HG03175 (cell line): ENCODE data around the gene HOTAIR.

Source experiments
- ATAC-seq: cut with Tn5 transposase; IDR thresholded peaks from one replicate; pipeline ENCODE4 v1.9.1; 2021; ENCODE audit warnings: mild to moderate bottlenecking, moderate library complexity; ENCODE audit not compliant: unreplicated experiment

Gene HOTAIR

DNA sequence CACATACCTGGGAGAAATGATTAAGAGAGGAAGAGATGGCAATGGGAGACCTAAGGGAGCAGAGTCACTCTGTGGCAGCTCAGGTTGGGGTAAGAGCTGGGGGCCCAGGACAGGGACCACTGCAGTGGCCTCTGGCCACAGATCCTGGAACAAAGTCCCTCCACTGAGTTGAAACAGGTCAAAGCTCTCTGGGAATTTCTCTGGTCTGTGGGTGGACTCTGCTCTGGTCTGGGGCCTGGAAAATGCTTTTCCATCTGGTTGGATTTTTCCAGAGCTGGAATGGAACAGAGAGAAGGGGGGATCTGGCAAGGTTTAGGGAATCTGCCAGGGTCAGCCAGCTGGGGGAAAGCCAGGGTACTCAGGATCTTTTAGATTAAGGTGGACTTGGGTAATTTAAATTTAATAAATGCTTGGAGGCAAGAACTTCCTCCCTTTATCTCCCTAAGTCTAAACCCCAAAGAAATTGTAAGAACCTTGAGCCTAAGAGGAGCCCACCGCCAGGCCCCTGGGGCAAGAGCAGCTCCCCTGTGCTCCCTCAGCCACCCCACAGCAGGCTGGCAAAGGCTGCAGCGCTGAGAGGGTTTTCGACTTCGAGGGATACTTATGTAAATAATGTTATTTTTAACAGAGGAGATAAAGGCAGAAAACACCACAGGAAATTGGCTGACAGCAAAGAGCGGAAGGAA lies 13.9 kb upstream of the HOTAIR start:
- ATAC-seq: no peak

DNA sequence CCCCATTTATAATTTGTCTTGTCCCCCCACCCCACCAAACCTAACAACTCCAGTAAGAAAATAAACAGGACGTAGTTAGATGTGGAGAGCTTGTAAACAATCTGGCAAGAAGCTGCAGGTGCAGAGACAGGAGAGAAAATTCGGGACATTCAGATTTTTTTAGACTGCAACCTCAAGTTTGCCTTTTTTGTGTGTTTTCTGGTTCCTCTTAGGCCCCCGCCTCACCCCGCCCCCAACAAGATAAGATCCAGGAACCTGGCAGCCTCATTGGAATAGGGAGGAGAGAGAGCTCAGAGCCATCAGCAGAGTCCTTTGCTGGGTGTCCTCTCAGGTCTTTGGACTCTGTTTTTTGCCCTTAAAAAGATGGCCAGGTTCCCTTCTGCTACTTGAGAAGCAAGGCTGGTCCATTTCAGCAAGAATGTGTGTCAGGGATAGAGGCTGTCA lies 13.1 kb upstream of the HOTAIR start:
- ATAC-seq: no peak

GRCh38 chr12:53986686-53987483 lies 12.1 kb upstream of the HOTAIR start:
- no peak for ATAC-seq

DNA sequence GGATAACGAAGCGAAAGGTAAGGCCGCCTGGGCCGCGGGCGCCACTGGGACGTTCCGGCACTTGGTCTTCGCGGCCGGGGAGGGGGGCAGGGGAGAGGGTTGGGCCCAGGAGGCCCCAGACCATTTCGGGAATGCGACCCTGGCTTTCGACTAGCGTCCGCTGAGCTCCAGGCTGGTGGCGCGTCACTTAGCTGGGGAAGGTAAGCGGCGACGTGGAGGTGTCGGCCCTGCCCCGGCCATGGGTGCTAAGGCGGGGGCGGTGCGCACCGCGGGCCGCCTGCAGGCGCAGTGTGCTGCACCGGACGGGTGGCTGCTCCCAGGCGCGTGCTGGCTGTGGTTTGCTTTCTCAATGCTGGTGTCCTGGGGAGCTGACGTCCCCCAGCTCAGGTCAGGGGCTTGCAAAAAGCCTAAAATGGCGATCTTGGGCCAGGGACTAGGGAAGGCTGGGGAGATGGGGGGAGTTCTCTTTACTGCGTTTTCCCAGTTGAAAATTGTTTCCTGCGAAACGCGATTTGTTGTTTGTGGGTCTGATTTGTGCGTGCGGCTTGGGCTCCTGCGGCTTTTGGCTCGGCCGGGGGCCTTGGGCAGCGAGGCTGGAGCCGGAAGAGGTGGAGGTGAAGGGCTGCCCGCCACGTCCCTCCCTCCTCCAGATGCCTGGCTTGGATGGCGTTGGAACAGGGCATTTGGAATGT lies 11.4 kb upstream of the HOTAIR start:
- no peak for ATAC-seq

- ATAC-seq: no peak
Measured at GRCh38 chr12:53985692-53985993, 10.9 kb upstream of the HOTAIR start.

- ATAC-seq: no peak
Measured at GRCh38 chr12:53984901-53985691, 10.3 kb upstream of the HOTAIR start, which contains the start of gene HOXC10. HOXC10 (plus strand) TSS chr12:53985146; CDS start chr12:53985260, 114 bp downstream.

GRCh38 chr12:53983950-53984572 lies 9.3 kb upstream of the HOTAIR start:
- ATAC-seq: no peak

- no peak for ATAC-seq
Measured at GRCh38 chr12:53983568-53983949, 8.8 kb upstream of the HOTAIR start.

DNA sequence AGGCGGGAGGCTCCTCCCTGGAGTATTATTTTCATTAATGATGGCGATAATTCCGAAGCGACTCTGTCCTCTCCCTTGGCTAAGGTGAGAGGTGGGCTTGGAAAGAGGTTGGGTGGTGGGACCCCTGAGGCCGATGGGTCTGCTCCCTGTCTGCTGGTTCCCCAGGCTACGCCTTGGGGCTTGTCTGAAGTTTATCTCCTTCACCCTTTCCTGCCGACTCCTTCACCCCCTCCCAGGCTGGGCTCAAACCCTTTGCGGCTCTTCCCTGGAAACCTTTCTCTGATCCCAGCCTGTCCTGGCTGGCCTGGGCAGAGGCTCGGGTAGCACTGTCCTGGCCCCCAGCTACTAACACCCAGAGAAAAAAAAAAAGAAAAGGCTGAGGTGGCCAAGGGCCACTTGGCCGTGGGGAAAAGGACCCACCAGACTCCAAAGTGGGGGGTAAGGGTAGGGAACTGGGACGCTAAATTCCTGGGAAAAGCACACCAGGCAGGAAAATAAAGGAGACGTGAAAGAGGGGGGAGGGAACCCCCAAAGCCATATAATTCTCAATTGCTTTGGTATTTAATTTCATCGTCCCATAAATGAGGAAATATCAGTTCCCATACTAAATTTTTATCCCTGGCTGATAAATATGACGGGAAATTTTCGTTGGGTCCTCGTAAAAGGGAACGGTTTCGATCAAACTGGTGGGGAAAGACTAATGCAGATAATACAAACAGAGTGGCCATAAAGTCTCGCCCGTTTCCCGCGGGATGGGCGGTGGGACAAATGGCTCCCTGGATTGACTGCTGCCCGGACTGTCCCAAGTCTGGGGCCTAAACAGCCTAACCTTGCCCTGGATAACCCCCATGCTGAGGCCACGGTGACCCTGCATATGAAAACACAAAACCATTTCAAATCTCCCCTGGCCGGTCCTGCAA lies 8.2 kb upstream of the HOTAIR start:
- no peak for ATAC-seq

- no peak for ATAC-seq
Measured at GRCh38 chr12:53981634-53982565, 7.1 kb upstream of the HOTAIR start.

DNA sequence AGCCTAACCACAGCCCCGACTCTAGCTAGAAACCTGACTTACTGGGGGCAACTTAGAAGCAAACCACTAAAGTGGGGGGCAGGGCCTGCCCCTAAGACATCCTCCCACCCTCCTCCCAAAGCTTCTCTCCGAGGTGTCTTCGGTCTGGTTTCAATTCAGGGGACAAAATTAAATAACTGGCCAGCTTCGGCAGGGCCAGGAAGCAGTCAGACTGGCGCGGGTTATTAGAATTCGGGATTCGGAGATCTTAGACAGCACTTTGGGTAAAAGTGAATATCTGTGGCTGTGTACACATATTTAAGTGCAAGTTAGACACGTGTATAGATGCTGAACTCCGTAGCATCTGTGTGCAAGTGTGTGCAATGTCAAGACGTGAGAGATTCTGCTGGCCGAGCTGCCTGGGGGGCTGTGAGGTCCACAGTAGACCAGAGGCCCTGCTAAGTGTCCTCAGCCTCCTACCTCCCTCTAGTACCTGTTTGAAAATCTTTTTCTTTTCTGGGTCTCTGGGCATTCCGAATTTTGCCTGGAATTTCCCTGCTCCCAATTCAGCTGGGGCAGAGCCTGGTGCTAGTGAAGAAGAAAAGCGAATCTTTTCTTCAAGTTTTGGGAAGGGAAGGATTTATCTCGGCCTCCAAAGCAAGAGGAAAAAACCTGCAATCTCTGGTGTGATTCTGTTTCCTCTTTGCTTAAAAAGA lies 6.2 kb upstream of the HOTAIR start:
- ATAC-seq: no peak

GRCh38 chr12:53980104-53980801 lies 5.5 kb upstream of the HOTAIR start:
- ATAC-seq: no peak

DNA sequence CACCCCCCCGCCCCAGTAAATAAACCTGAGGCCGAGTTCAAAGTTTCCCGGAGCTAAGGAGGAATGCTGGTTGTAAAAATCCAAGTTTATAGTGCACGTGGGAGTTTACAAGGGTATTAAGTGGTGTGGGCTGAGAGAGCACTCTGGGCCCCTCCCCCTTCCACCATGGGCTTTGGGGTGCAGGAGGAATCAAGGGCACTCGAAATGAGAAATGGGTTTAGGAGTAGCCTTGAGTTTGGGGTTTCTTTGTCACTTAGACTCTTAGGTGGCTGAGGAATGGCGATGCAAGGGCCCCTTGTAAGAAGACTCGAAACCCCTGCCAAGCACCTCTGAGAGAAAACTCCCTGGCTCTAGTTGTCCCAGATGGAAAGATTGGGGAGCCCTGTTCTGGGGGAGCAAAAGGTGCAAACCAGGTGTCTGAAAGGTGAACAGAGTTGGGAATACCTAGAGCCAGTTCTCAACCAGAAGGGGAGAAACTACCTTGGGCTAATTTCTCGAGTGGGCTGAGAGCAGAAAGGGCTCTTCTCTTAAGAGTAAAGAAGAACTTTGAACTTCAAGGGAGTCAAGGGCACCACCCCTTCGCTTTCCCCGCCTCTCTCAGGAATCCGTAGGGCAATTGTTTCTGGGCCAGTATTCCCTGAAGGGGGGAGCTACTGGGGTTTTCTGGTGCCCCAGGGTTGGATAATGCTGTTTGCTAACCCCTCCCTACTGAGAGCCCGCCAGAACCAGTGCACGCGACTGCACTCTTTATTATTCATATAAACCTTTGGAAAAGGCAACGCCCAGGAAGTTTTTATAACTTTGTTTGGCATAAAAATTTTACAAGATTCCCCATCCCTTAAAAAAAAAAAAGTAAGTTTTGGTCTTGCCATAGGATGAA lies 4.0 kb upstream of the HOTAIR start:
- no peak for ATAC-seq

DNA sequence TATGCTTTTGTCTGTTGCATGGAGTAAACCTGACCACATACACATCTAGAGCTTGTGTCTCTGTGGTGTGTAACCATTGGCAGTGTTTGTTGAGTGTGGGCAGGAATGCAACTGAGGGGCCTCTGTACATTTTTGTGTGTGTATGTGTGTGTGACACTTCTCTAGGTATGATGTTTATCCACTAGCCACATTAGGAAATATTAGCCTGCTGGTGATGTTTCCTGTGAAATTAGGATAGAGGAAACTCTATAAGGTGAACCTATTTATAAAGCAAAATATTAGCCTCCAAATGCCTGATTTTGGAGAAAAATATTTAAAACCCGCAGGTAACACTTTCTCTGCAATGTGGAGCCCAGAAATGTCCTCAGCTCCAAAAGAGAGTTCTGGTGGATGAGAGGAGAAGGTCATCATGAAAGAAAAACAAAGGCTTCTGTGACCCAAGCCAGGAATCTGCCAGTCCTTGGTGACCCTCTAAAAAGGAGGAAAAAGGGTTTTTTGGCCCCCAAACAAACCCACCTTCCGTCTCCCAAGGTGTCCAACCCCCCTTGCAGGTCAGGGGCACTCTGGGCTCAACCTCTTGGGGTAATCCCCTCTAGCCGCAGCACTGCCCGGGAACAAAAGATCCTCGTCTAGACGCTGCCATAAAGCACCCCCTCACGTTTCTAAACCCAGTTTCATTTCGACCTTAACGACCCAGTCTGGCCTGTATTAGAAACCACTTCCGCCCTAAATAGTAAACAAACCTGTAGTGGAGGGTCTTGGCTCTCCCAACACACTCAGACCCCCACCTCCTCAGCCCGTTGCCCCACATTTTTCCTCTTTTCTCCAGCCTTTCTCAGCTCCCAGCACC lies 3.1 kb upstream of the HOTAIR start:
- ATAC-seq: no peak

DNA sequence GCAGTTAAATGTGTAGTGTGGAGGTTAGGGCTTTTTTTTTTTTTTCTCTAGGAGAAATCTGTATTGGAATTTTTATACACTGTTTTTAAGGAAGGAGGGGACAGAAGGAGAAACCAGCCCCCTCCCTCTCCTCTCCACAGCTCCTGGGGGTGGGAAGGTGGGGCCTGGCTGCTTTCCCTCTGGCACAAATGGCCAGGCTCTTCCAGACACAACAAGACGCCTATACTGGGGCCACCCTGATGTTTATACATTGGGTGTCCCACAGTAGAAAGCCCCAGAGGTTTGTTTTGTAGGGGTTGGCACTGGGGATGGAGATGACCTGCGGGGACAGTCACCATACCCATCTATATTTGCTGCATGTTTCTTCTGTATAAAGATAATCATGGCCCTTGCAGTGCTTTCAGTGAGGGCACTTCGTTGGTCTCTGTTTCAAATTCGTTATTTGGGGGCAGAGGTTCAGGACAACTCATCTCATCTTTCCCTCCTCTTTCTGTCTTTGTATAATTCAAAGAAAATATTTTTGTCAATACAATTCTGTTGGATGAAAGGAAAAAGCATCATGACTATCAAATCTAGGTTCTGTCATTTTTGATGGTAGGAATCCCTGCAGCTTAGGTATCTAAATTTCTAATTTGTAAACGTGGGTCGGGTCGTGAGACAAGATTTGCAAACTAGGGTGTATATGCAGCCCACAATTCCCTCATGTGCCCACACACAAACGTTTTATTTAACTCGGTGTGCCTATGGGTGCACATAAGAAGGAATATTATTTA lies 2.3 kb upstream of the HOTAIR start:
- no peak for ATAC-seq
